Gastrocnemius medialis (tissue), 4 donors: ENCODE results near the gene SMIM33. TPM values are rescaled to one million over a fixed set of nuclear protein-coding genes. Genes with fewer than 3 reads are reported as not detected.

Experiments used
- ATAC-seq, 2 donors: fragments of 150-250 bp; one replicate each; pipeline ENCODE4 v1.9.1; 2016
- DNase-seq, 2 donors: peaks; one replicate each; pipeline ENCODE4 v3.0.0-alpha.2; 2019
- H3K27ac ChIP-seq, 4 donors: fragments of 200-600 bp; sonication (generic); 1 replicate in 1 of 4; 2 replicates in 3 of 4; pipeline ENCODE4 v1.5.1; 2016 to 2018; ENCODE audit warnings: mild to moderate bottlenecking in 2 of 4, moderate library complexity in 1 of 4
- H3K27me3 ChIP-seq, 3 donors: fragments of 200-600 bp; sonication (generic) in 2 of 3; 1 replicate in 1 of 3; 2 replicates in 2 of 3; pipeline versions ENCODE4 v1.5.1 to v1.6.0; 2016 to 2019; ENCODE audit warnings: mild to moderate bottlenecking in 1 of 3, moderate library complexity in 1 of 3
- H3K36me3 ChIP-seq, 2 donors: fragments of 200-600 bp; sonication (generic) in 1 of 2; one replicate each; pipeline ENCODE4 v1.5.1; 2017 to 2018
- H3K4me1 ChIP-seq, 2 donors: fragments of 200-600 bp; sonication (generic) in 1 of 2; one replicate each; pipeline ENCODE4 v1.5.1; 2016 to 2017; ENCODE audit warnings: mild to moderate bottlenecking in 2 of 2
- H3K4me3 ChIP-seq, 4 donors: fragments of 200-600 bp; sonication (generic) in 3 of 4; 1 replicate in 1 of 4; 2 replicates in 3 of 4; pipeline ENCODE4 v1.5.1; 2016 to 2019; ENCODE audit warnings: mild to moderate bottlenecking in 2 of 4
- H3K9me3 ChIP-seq, 3 donors: fragments of 200-600 bp; sonication (generic) in 2 of 3; 1 replicate in 1 of 3; 2 replicates in 2 of 3; pipeline ENCODE4 v1.5.1; 2016 to 2019
- POLR2A ChIP-seq, 2 donors: fragments of 450-650 bp; IDR thresholded peaks; one replicate each; pipeline ENCODE4 v1.6.1; 2017; ENCODE audit warnings: antibody characterized with exemption in 2 of 2, mild to moderate bottlenecking in 2 of 2, moderate library complexity in 2 of 2
- in situ Hi-C, 4 donors: fragments of 200-750 bp; cut with MboI; loops; one replicate each; pipeline versions ENCODE4 v1.15.0 to v1.8.0; 2017; ENCODE audit warnings: low sequenced_read_pairs in 4 of 4
- intact Hi-C: fragments of 100-400 bp; cut with DNase I; formaldehyde crosslinking; loops from one replicate; pipeline ENCODE4 v1.15.1; 2023; ENCODE audit warnings: low total_unique reads
- total RNA-seq, 4 donors: library from RNA; depleted of rRNA; stranded (reverse); fragments of >200 nt; gene quantifications; one replicate each; pipeline versions ENCODE4 v1.1.0 to v1.2.3, GENCODE V29; 2016
- TF ChIP-seq, protein P1 (sequence below), 5 experiments: fragments of 450-650 bp in 3 of 5; fragments of 200-600 bp in 2 of 5; sonication (generic) in 2 of 5; IDR thresholded peaks in 4 of 5; conservative IDR thresholded peaks in 1 of 5; 1 replicate in 4 of 5; 2 replicates in 1 of 5; pipeline ENCODE4 v1.5.1; 2016 to 2019; ENCODE audit warnings: antibody characterized with exemption in 5 of 5, mild to moderate bottlenecking in 3 of 5, moderate library complexity in 3 of 5

SMIM33 gene
- total RNA-seq, result not detected

GRCh38 chr5:139470821-139471300, at the start of gene SMIM33:
TSS of gene SMIM33 (plus strand) at chr5:139471004. CDS start at chr5:139471122, 118 bp downstream.
- Histone ChIP-seq H3K36me3 (no peaks in the 10 kb centered on the region), H3K27me3 (no peaks in the 10 kb centered on the region), H3K27ac (no peak within 1 kb of the TSS), H3K4me1 (peaks cover 12 to 24% of the 10 kb centered on the region in 2 donors), H3K4me3 (no peak within 1 kb of the TSS), H3K9me3 (no peaks in the 10 kb centered on the region)
- DNase-seq, result no peak
- ATAC-seq, result no peak
- in situ Hi-C loops (no loop called here), intact Hi-C loops (no loop called here)
- TF ChIP-seq POLR2A (IDR thresholded peaks at IDR 0.05), result no peak
- TF ChIP-seq, protein P1, sequence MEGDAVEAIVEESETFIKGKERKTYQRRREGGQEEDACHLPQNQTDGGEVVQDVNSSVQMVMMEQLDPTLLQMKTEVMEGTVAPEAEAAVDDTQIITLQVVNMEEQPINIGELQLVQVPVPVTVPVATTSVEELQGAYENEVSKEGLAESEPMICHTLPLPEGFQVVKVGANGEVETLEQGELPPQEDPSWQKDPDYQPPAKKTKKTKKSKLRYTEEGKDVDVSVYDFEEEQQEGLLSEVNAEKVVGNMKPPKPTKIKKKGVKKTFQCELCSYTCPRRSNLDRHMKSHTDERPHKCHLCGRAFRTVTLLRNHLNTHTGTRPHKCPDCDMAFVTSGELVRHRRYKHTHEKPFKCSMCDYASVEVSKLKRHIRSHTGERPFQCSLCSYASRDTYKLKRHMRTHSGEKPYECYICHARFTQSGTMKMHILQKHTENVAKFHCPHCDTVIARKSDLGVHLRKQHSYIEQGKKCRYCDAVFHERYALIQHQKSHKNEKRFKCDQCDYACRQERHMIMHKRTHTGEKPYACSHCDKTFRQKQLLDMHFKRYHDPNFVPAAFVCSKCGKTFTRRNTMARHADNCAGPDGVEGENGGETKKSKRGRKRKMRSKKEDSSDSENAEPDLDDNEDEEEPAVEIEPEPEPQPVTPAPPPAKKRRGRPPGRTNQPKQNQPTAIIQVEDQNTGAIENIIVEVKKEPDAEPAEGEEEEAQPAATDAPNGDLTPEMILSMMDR (IDR thresholded peaks at IDR 0.05 in 4 of 5, conservative IDR thresholded peaks at IDR 0.05 in 1 of 5), result no peak

GRCh38 chr5:139422307-139422893, 48.4 kb upstream of the SMIM33 start:
- intact Hi-C loops, result loop anchor here (1.0 to 2.0 kb wide), 2 partner anchors 91 to 342 kb away; no protein-coding TSS in a partner anchor
- in situ Hi-C loops, result loop anchor here in 2 of 4 donors (5.0 kb wide), 1 partner anchor 95 kb away; no protein-coding TSS in a partner anchor
- Histone ChIP-seq H3K27me3 (no peaks in the 10 kb centered on the region), H3K4me1 (peaks cover 33 to 46% of the 10 kb centered on the region in 2 donors), H3K9me3 (no peaks in the 10 kb centered on the region), H3K4me3 (no peak overlapping the region), H3K36me3 (peaks cover 0 to 32% of the 10 kb centered on the region in 2 donors), H3K27ac (peak overlapping the region in 1 of 4 donors; percentile 24)
- no peak for DNase-seq
- ATAC-seq, result peak; percentile 53 to 74
- TF ChIP-seq, protein P1 (IDR thresholded peaks at IDR 0.05 in 4 of 5, conservative IDR thresholded peaks at IDR 0.05 in 1 of 5), result peak; percentile 61 to 82 (median 78)
- TF ChIP-seq POLR2A (IDR thresholded peaks at IDR 0.05), result no peak

- intact Hi-C loops, result no loop called here
- in situ Hi-C loops, result loop anchor here in 1 of 4 donors (5.0 kb wide), 1 partner anchor 92 kb away; no protein-coding TSS in a partner anchor
- DNase-seq, result no peak
- Histone ChIP-seq H3K36me3 (peaks cover 0 to 42% of the 10 kb centered on the region in 2 donors), H3K27ac (peak overlapping the region; percentile 75 to 80 (median 76)), H3K4me3 (no peak overlapping the region), H3K4me1 (peaks cover 8 to 22% of the 10 kb centered on the region in 2 donors), H3K9me3 (no peaks in the 10 kb centered on the region), H3K27me3 (no peaks in the 10 kb centered on the region)
- peak in 1 of 2 donors; percentile 50 for ATAC-seq
- TF ChIP-seq, protein P1 (IDR thresholded peaks at IDR 0.05 in 4 of 5, conservative IDR thresholded peaks at IDR 0.05 in 1 of 5), result no peak
- no peak for TF ChIP-seq POLR2A (IDR thresholded peaks at IDR 0.05)
Observed at GRCh38 chr5:139425497-139425896, 45.3 kb upstream of the SMIM33 start.

DNA sequence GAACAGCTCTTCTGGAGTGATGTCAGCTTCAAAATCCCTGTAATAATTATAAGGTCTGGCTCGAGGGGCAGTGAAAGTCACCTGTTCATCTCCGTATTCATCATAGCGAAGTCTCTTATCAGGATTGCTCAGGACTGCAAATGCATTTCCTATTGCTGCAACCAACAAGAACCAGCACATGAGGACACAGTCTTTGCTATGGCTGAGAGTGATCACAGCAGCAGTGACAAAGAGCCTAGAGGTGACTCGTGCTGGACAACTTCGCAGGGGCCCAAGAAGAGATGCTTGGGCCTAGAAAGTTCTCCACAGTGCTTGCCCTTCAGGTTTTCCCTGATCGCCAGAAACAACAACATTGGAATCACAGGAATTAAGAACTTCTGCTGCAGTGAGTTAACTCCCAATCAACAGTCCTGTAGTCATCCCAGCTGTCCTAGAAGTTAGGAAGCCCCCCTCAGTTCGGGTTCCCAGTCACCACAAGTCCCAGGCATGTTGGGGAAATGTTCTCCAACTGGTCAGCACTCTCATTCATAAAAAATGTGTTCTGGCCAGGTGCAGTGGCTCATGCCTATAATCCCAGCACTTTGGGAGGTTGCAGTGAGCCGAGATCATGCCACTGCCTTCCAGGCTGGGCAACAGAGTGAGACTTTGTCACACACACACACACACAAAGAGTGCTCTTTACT, 44.5 kb upstream of the SMIM33 start:
- no peak for TF ChIP-seq POLR2A (IDR thresholded peaks at IDR 0.05)
- TF ChIP-seq, protein P1 (IDR thresholded peaks at IDR 0.05 in 4 of 5, conservative IDR thresholded peaks at IDR 0.05 in 1 of 5), result no peak
- intact Hi-C loops, result no loop called here
- no peaks in the 10 kb centered on the region for H3K27me3 ChIP-seq
- in situ Hi-C loops, result loop anchor here in 1 of 4 donors (5.0 kb wide), 1 partner anchor 91 kb away; no protein-coding TSS in a partner anchor
- ATAC-seq (peak in 1 of 2 donors; percentile 33), DNase-seq (no peak)
- H3K4me1 ChIP-seq, result peaks cover 8 to 22% of the 10 kb centered on the region in 2 donors
- peaks cover 0 to 37% of the 10 kb centered on the region in 2 donors for H3K36me3 ChIP-seq
- no peaks in the 10 kb centered on the region for H3K9me3 ChIP-seq
- H3K4me3 ChIP-seq, result no peak overlapping the region
- H3K27ac ChIP-seq, result peak overlapping the region; percentile 75 to 80 (median 76)
